NT2/D1 (cell line): Measurements from ENCODE around the gene CDH13.

Experiments
- SUZ12 ChIP-seq: IDR thresholded peaks from 2 replicates; pipeline ENCODE4 v1.6.1; 2011; ENCODE audit not compliant: insufficient read length, insufficient read depth; ENCODE audit errors: extremely low read depth
- YY1 ChIP-seq: IDR thresholded peaks from 2 replicates; pipeline ENCODE4 v1.6.1; 2011; ENCODE audit not compliant: insufficient read length, insufficient read depth
- ZNF274 ChIP-seq: IDR thresholded peaks from 2 replicates; pipeline ENCODE4 v1.6.1; 2011; ENCODE audit warnings: mild to moderate bottlenecking, low read depth, low read length

DNA sequence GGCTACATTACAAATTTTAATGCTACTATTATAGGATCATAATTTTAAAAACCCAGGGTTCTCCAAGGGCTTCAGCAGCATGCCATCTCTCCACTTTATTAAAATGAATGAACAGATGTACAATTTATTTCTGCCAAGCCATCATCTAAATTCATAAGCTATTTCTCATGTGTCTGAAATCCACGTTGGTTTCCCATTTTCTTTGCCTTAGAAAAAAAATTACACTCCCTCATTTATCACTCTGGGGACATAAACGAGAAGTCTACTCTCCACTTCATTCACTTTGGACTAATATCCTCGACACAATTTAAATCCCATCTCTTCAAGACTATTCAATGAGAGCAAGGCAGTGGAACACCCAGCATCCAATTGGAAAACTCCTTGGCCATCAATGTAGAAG, 1002.7 kb downstream of the CDH13 start:
- TF ChIP-seq YY1 = no peak
- TF ChIP-seq ZNF274 = no peak
- no peak for TF ChIP-seq SUZ12
